Stimulated activated CD4-positive, alpha-beta T cell treated with anti-CD3 and anti-CD28 coated beads, Interleukin-15, amount 100 ng/mL, for 24 hours (primary cell): Measurements from ENCODE around the gene MED13L.
A peak's percentile ranks its signal among the peaks of the same experiment; 100 is the strongest.

Source experiments
- DNase-seq: peaks from one replicate; pipeline ENCODE4 v3.0.0-alpha.2; 2020

The MED13L gene

GRCh38 chr12:116277467-116278278 lies at the start of gene MED13L:
TSS of gene MED13L (minus strand) at chr12:116277693. CDS start at chr12:116277131, 562 bp downstream.
- DNase-seq = peak; percentile 88

GRCh38 chr12:116325336-116325664 lies 47.8 kb upstream of the MED13L start:
- no peak for DNase-seq

GRCh38 chr12:116324654-116325335 lies 47.3 kb upstream of the MED13L start:
- DNase-seq = peak; percentile 10

GRCh38 chr12:116323406-116324386 lies 46.2 kb upstream of the MED13L start:
- no peak for DNase-seq

GRCh38 chr12:116321913-116322312 lies 44.4 kb upstream of the MED13L start:
- no peak for DNase-seq

GRCh38 chr12:116320791-116321217 lies 43.3 kb upstream of the MED13L start:
- no peak for DNase-seq

- DNase-seq = peak; percentile 52
These were observed 42.6 kb upstream of the MED13L start for GRCh38 chr12:116319898-116320621.

GRCh38 chr12:116319233-116319897 lies 41.9 kb upstream of the MED13L start:
- no peak for DNase-seq

- no peak for DNase-seq
These were observed 41.2 kb upstream of the MED13L start for GRCh38 chr12:116318576-116319232.

GRCh38 chr12:116317986-116318575 lies 40.6 kb upstream of the MED13L start:
- no peak for DNase-seq

- DNase-seq = no peak
These were observed 39.6 kb upstream of the MED13L start for GRCh38 chr12:116317139-116317538.

- no peak for DNase-seq
These were observed 37.0 kb upstream of the MED13L start for GRCh38 chr12:116314477-116314876.

- DNase-seq = no peak
These were observed 35.9 kb upstream of the MED13L start for GRCh38 chr12:116313194-116313927.

- DNase-seq = no peak
These were observed 32.6 kb upstream of the MED13L start for GRCh38 chr12:116310082-116310481.

GRCh38 chr12:116309343-116309742 lies 31.9 kb upstream of the MED13L start:
- no peak for DNase-seq

GRCh38 chr12:116308647-116309046 lies 31.2 kb upstream of the MED13L start:
- no peak for DNase-seq

- DNase-seq = no peak
These were observed 29.5 kb upstream of the MED13L start for GRCh38 chr12:116306968-116307367.

- DNase-seq = no peak
These were observed 29.0 kb upstream of the MED13L start for GRCh38 chr12:116306506-116306905.

GRCh38 chr12:116304621-116305020 lies 27.1 kb upstream of the MED13L start:
- no peak for DNase-seq

GRCh38 chr12:116303929-116304328 lies 26.4 kb upstream of the MED13L start:
- DNase-seq = no peak
